ENCODE results near the gene FEM1C. TPM values are rescaled to one million over a fixed set of nuclear protein-coding genes. Genes with fewer than 3 reads are reported as not detected.
"Not testable (repeated sequence)": the region's sequence is repeated elsewhere in the genome, so short reads cannot be mapped to it uniquely, and the experiment has no call there.

FEM1C gene
- total RNA-seq, 1 donor from 2014 or later, result 46.9 TPM

- no peak for ATAC-seq
- intact Hi-C loops (cut with DNase I), result no loop called here
Observed at GRCh38 chr5:115489733-115490132, 54.8 kb downstream of the FEM1C start.

GRCh38 chr5:115487756-115488155 lies 56.8 kb downstream of the FEM1C start:
- DNase-seq (ENCODE audit: missing footprints) (no peak), ATAC-seq (no peak)
- intact Hi-C loops (cut with DNase I), result no loop called here

More at GRCh38 chr5:115489733-115490132, 54.8 kb downstream of the FEM1C start:
- DNase-seq (ENCODE audit: missing footprints), result no peak

DNA sequence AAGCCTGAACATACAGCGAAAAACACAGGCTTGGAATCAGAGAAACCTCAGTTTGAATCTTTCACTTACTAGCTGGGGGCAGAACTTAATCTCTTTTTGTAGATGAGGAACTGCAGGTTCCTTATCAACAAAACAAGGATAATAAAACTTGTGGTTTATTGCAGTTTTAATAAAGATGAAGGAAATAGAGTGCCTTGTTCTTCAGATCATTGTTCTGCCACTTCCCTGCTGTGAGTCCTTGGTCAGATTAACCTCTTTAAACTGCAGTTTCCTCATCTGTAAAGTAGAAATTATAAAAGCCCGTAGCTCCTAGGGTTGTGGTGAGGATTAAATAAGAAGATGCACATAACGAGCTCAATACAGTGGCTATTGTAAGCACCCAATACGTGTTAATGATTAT lies 57.4 kb downstream of the FEM1C start:
- DNase-seq (ENCODE audit: missing footprints), result no peak
- ATAC-seq, result no peak
- intact Hi-C loops (cut with DNase I), result no loop called here

DNA sequence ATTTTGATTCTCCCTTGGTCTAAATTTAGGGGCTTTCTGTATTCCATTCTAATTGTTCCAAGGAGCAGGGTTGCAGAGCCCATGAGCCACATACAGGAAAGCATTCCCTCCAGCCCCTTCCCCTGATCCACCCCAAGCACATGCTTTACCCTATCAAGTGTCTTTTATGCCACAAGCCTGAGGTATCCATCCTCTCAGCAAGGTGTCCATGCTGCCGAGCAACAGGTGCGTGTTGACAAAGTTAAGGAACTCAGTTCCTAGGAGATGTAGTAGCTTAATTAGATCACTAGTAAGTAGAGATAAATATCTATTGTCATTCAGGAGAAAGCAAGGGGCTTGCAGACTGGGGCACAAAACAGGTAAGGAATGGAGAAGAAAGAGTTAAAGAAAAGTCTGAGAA lies 57.8 kb downstream of the FEM1C start:
- intact Hi-C loops (cut with DNase I), result no loop called here
- ATAC-seq (no peak), DNase-seq (ENCODE audit: missing footprints) (no peak)

- ATAC-seq (no peak), DNase-seq (ENCODE audit: missing footprints) (no peak)
- intact Hi-C loops (cut with DNase I), result no loop called here
Observed at GRCh38 chr5:115484368-115484767, 60.2 kb downstream of the FEM1C start.

DNA sequence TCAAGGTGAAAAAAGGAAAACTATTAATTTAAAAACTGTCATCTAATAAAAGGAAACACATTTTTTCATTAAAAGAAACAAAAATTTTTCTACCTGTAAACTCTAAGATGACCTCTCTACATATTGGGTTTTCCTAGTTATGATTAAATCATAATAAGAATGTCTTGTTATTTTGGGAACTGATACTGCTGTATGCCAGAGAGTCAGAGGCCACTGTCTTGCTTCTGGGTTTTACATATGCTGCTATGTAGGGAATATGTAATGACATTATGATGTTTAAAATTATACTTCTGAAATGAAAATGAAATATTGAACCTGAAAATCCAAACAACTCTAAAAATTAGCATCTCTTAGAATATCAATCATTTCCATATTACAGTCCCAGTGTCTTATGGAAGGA lies 63.7 kb downstream of the FEM1C start:
- ATAC-seq, result no peak
- intact Hi-C loops (cut with DNase I), result no loop called here

DNA sequence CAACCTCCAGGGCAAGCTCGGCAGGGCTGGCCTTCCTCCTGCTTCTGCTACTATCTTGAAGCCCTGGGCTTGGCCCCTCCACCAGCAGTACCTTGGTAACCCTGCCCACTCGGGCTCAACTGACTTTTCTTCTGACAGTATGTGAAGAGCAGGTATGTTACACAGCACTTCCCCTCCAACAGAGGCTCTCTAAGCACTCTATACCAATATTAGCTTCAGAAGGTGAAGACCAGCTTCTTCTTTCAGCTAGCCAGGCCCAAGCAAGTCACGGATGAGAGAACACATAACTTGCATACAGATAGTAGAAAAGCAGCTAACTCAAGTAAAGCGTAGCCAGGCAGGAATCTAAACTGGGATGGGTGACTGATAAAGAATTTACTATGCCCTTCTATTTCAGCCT lies 64.3 kb downstream of the FEM1C start:
- intact Hi-C loops (cut with DNase I), result no loop called here
- no peak for ATAC-seq
- DNase-seq (ENCODE audit: missing footprints), result no peak

More for the DNA sequence above, 63.7 kb downstream of the FEM1C start:
- DNase-seq (ENCODE audit: missing footprints), result no peak

GRCh38 chr5:115479166-115479873 lies 65.3 kb downstream of the FEM1C start:
- intact Hi-C loops (cut with DNase I); DNase-seq (ENCODE audit: missing footprints); ATAC-seq: not testable (repeated sequence)

DNA sequence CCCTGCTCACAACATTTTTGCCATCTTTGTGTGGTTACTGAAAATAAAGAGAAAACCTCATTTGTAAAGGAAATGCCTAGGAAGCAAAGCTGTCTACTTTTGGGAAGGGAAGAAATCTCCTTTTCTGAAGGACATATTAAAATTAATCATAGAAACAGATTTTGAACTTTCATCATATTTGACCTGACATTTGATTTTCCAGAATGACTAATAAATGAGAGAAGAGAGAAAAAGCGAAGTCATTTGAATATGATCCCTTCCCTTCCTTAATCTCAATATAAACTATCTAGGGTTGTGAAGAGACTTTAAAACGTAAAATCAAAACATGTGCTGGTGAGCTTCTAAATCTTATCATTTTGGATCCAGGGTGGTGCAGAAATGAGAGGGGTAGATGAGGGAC lies 66.3 kb downstream of the FEM1C start:
- ATAC-seq (no peak), DNase-seq (ENCODE audit: missing footprints) (no peak)
- intact Hi-C loops (cut with DNase I), result no loop called here

DNA sequence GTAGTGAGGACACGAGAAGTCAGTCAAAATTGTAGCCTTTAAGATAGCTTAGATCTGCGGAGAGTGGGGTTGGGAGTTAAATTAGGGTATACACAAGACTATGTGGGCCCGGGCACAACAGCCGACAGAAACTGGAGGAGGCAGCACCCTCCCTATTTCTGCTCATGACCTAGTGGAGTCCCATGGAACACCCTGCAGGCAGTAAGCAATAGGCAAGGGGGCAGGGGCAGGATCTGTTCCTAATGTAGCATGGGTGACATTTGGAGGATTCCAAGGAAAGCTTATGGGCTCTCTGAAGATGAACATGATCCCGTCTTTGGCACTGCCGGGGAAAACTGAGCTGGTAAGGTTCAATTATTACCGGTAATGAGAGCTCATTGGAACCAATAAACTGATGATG lies 67.0 kb downstream of the FEM1C start:
- intact Hi-C loops (cut with DNase I), result no loop called here
- ATAC-seq (no peak), DNase-seq (ENCODE audit: missing footprints) (no peak)

- no peak for ATAC-seq
- intact Hi-C loops (cut with DNase I), result no loop called here
- DNase-seq (ENCODE audit: missing footprints), result no peak
Observed at GRCh38 chr5:115475788-115476187, 68.8 kb downstream of the FEM1C start.

GRCh38 chr5:115472271-115473025 lies 72.1 kb downstream of the FEM1C start:
- ATAC-seq, result peak; percentile 88
- peak; percentile 79 for DNase-seq (ENCODE audit: missing footprints)
- intact Hi-C loops (cut with DNase I), result no loop called here

GRCh38 chr5:115471345-115472063 lies 73.1 kb downstream of the FEM1C start:
- peak; percentile 88 for ATAC-seq
- intact Hi-C loops (cut with DNase I), result no loop called here
- DNase-seq (ENCODE audit: missing footprints), result peak; percentile 78

GRCh38 chr5:115470921-115471320 lies 73.7 kb downstream of the FEM1C start:
- intact Hi-C loops (cut with DNase I), result no loop called here
- no peak for DNase-seq (ENCODE audit: missing footprints)
- ATAC-seq, result no peak

Other genes with a start within 250 kb of the FEM1C start
- 5.1 TPM for gene CCDC112, start 248.1 kb downstream of the FEM1C start, total RNA-seq
- 3.3 TPM for gene TICAM2, start 57.7 kb upstream of the FEM1C start, total RNA-seq
- gene TMED7, start 81.3 kb upstream of the FEM1C start, total RNA-seq, result 66.6 TPM

Data from Right ventricle myocardium inferior (tissue), 1 donor.